SIG-M5 treated with dmso at 0.1 percent for 504 hours (cell line): Measurements from ENCODE around the gene ANKRD13D.
"Not testable (repeated sequence)": the region's sequence is repeated elsewhere in the genome, so short reads cannot be mapped to it uniquely, and the experiment has no call there.

Source experiments
- DNase-seq: peaks from one replicate; lab custom pipeline; 2025; ENCODE audit not compliant: unreplicated experiment; lab: John Stamatoyannopoulos, UW

Gene ANKRD13D

GRCh38 chr11:67317205-67317887, 28.2 kb downstream of the ANKRD13D start:
- DNase-seq = peak; percentile 93

GRCh38 chr11:67317888-67318555, 28.9 kb downstream of the ANKRD13D start:
- DNase-seq = no peak

DNA sequence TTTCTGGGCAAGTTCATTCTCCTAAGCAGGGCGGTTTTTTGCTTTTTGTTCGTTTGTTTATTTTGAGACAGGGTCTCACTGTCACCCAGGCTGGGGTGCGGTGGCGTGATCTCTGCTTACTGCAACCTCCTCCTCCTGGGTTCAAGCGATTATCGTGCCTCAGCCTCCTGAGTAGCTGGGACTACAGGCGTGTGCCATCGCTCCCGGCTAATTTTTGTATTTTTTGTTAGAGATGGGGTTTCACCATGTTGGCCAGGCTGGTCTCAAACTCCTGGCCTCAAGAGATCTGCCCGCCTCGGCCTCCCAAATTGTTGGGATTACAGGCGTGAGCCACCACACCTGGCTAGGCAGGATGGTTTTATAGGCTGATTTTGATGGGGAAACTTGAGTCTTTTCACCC, 29.8 kb downstream of the ANKRD13D start:
- DNase-seq = not testable (repeated sequence)

- DNase-seq = no peak
Measured at GRCh38 chr11:67320011-67320410, 30.9 kb downstream of the ANKRD13D start.

GRCh38 chr11:67320691-67321090, 31.6 kb downstream of the ANKRD13D start:
- no peak for DNase-seq

DNA sequence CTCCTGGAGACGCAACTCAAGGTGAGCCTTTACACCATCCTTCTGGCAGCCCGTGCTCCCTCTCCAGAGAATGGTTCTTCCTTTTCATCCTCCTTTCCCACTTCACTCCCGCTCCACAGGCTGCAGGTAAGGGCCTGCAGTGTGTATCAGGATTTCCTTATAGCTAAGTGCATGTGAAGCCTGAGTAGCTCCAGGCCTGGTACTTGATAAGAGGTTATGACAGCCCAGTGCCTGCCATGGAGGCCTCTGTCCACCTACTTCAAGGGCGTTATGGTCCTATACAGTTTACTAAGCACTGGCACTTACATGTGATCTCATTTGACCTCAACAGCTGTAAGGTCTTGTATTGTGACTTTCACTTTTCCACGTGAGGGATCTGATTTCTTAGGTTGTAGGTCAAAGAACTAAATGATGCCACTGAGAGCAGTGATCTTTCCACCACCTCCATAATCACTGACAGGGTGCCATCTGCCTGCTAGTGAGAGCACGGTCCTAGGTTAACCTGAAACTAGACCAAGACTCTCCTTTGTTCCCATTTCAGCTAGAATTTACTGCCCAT, 32.3 kb downstream of the ANKRD13D start:
- DNase-seq = no peak

DNA sequence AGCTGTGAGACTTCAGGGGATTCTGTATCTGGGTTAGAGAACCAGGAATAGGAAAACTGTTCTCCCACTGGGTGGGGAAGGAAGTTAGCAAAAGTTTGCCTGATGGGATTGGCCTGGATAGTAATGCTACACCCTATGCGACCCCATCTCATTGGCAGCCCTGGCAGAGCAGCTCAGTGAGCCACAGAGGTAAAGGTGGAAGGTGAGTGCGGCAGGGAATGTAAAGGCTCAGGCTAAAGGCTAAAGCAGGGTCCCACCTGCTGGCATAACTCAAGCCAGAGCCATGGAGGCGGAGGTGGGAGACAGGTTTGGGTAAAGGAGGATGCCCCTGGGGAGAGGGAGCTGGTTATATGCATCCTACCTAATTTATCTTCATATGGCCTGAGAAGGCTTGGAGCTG, 32.9 kb downstream of the ANKRD13D start:
- no peak for DNase-seq

- no peak for DNase-seq
Measured at GRCh38 chr11:67323526-67323925, 34.4 kb downstream of the ANKRD13D start.

DNA sequence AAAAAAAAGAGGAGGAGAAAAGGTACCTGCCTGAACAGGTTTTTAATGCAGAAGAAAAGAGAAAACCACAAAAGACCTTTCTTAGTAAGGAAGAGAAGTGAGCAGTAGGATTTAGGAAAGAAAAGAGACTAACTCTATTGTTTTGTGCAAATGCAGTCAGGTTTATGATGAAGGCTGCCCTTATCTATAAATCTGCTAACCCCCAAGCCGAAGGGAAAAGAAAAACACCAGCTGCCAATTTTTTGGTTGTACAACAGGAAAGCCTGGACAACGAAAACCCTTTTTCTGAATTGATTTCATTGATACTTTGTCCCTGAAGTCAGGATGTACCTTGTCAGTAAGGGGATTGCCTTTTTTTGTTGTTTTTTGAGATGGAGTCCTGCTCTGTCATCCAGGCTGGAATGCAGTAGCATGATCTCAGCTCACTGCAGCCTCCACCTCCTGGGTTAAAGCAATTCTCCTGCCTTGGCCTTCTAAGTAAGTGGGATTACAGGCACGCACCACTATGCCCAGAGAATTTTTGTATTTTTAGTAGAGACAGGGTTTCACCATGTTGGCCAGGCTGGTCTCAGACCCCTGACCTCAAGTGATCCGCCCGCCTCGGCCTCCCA, 43.1 kb downstream of the ANKRD13D start:
- no peak for DNase-seq

- no peak for DNase-seq
Measured at GRCh38 chr11:67337257-67337656, 48.2 kb downstream of the ANKRD13D start.

- no peak for DNase-seq
Measured at GRCh38 chr11:67344264-67344663, 55.2 kb downstream of the ANKRD13D start.

- DNase-seq = no peak
Measured at GRCh38 chr11:67345247-67345919, 56.3 kb downstream of the ANKRD13D start.

GRCh38 chr11:67345920-67346819, 57.1 kb downstream of the ANKRD13D start:
- DNase-seq = peak; percentile 85

- DNase-seq = no peak
Measured at GRCh38 chr11:67347964-67348749, 59.1 kb downstream of the ANKRD13D start.

DNA sequence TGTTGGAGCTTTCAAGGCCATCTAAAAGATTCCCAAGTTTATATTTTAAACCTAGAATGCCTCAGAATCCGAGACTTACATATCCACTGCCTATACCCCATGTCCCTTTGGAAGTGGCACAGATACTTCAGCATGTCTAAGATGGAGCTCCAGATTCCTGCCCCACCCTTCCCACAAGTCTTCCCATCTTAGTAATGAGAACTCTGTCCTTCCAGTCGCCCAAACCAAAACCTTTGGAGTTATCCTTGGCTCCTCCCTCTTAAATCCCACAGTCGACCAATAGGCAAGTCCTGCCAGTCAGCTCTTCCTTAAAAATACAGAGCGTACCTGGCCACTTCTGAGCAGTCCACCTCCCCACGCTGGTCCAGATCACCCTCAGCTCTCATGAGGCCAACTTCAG, 59.9 kb downstream of the ANKRD13D start:
- DNase-seq = no peak

DNA sequence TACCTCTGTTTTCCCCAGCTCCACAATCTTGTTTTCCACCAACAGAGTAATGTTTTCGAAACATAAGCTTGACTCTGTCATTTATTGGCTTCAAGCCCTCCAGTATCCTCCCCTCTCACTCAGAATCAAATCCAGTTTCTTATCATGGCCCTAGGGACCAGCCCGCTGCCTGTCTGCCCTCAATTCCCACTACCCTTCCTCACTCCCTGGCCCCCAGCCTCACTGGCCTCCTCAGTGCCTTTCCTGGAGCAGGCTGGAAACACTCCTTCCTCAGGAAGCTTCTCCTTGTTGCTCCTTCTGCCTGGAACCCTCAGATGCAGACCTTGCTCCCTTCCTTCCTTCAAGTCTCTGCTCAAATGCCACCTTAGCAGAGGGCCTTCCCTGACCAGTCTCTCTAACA, 60.4 kb downstream of the ANKRD13D start:
- DNase-seq = no peak

DNA sequence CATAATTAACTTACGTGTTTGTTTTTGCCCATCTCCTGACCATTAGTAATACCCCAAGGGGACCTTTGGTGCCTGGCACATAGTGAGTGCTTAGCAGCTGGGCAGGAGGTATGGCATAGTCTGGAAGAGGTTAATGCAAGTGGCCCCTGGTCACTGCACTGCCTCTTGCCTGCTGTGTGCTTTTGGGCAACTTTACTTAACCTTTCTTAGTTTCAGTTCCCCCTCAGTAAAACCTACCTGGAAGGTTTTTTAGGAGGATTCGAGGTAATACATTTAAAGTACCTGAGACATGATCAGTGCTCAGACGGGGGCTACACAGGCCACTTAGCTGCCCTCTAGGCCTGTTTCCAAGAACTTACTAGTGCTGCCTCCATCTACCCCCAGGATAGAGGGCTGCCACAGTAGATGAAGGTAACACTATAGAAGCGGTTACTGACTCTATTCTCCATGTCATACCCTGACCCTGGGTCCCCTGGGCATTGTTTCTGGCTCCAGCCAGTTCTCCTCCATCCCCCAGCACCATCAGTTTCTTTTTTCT, 60.9 kb downstream of the ANKRD13D start:
- no peak for DNase-seq

GRCh38 chr11:67351275-67352005, 62.3 kb downstream of the ANKRD13D start:
- peak; percentile 78 for DNase-seq
